ENCODE data around the gene EEA1.
"Not testable (repeated sequence)": the region's sequence is repeated elsewhere in the genome, so short reads cannot be mapped to it uniquely, and the experiment has no call there.

The EEA1 gene

GRCh38 chr12:92810370-92810769 lies 118.7 kb downstream of the EEA1 start:
- no peak for DNase-seq (ENCODE audit: low read depth in 1 of 2, low spot score in 1 of 2)

- no peak for DNase-seq (ENCODE audit: low read depth in 1 of 2, low spot score in 1 of 2)
Measured at GRCh38 chr12:92803903-92804302, 125.2 kb downstream of the EEA1 start.

DNA sequence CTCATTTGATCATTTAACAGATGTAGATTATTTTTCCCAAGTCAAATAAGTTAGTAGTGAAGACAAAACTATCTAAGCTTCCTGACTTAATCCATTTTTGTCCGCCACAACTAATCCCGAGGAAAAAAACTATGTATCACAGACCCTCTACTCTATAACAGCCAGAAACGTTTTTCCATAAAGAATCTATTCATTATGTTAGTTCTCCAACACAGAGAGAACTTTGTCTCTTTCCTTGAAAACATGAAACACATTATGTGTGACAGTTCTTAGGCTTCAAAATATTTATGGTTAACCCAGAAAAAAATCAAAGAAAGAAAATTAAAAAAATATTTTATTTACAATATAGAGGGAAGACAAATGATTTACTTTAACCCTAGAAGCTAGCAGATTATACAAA lies 126.2 kb downstream of the EEA1 start:
- DNase-seq (ENCODE audit: low read depth in 1 of 2, low spot score in 1 of 2): no peak

DNA sequence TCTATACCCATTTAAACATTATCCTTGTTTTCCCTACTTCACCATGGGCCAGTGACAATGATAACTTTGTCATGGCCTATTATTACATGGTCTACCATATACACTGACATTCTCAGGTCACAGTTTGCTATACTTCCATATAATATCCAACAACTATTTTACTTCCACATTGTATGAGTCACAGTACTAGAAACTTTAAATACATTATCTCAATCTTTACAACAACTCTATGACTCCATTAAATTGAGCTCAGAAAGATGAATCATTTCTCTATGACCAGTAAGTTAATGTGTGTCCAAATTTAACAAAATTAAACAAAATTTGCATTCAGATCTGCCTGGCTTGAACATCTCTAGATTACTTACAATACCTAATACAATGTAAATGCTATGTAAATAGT lies 132.4 kb downstream of the EEA1 start:
- DNase-seq (ENCODE audit: low read depth in 1 of 2, low spot score in 1 of 2): no peak

- no peak for DNase-seq (ENCODE audit: low read depth in 1 of 2, low spot score in 1 of 2)
Measured at GRCh38 chr12:92794814-92795213, 134.3 kb downstream of the EEA1 start.

DNA sequence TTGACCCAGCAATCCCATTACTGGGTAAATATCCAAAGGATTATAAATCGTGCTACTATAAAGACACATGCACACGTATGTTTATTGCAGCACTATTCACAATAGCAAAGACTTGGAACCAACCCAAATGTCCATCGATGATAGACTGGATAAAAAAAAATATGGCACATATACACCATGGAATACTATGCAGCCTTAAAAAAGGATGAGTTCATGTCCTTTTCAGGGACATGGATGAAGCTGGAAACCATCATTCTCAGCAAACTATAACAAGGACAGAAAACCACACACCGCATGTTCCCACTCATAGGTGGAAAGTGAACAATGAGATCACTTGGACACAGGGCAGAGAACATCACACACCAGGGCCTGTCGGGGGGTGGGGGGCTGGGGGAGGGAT lies 134.7 kb downstream of the EEA1 start:
- DNase-seq (ENCODE audit: low read depth in 1 of 2, low spot score in 1 of 2): not testable (repeated sequence)

GRCh38 chr12:92786045-92786444 lies 143.1 kb downstream of the EEA1 start:
- no peak for DNase-seq (ENCODE audit: low read depth in 1 of 2, low spot score in 1 of 2)

DNA sequence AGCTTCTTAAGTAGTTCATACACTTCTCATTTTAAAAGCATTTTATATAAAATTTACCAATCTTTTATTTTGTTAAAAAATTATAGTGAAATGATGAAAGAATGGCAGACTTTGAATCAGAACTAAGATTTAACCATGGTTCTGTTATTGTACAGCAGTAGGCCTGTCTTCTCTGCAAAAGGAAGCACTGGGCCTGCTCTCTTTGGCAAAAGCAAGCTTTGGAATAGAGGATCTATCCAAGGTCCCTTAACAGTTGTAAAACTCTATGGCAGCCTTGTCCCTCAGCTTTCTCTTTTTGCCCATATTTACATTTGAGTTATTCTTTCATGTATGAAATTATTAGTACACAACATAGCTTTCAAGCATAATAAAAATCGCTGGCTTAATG lies 143.5 kb downstream of the EEA1 start:
- DNase-seq (ENCODE audit: low read depth in 1 of 2, low spot score in 1 of 2): no peak

DNA sequence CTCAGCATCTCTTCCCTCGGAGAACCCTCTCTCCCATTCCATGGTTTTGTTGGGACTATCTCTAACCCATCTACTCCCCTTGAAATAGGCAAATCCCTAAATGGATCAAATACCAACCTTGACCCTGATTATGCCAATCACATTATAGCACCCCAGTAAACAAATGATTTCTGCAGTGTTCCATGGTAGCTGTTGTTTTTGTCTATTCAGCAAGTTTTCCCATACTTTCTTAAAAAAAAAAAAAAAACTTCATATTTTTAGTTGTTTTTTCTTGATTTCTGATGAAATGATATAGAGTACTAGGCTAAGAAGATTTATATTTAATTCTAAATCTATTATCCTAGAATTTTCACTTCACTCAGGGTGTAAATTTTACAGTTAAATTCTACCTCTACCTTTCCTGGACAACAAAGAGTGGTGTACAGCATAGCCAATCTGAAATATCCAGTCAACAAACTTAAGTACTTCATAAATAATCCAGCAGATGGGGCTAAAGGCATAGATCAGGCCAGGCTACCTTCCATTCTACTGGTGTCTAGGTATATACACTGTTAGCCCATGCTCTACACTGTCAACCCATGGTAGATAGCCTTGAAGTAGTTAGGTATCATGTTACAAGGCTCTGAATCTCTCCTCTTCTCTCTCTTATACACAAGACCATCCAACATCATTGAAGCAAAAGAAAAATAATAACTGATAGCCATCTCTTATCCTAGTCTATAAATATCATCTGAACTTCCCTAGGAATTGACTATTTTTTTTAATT lies 144.1 kb downstream of the EEA1 start:
- peak in 1 of 2 donors; percentile 33 for DNase-seq (ENCODE audit: low read depth in 1 of 2, low spot score in 1 of 2)

DNA sequence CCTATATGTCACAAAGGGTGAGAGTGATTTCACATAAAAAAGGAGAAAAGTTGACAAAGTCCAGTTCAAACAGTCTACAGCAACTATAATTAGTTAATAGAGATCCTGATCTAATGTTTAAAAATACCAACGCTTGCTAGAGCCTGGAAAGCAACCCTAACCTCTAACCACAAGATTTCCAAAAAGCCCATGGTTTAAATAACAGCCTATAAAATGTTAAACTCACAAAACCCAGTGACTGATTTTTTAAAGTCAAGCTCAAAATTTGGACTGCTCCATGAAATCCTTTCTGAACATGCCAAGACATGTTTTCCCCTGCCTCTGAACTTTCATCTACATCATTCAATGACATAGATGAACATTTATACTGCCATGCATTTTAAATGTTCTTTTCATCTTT lies 144.7 kb downstream of the EEA1 start:
- DNase-seq (ENCODE audit: low read depth in 1 of 2, low spot score in 1 of 2): no peak

- DNase-seq (ENCODE audit: low read depth in 1 of 2, low spot score in 1 of 2): no peak
Measured at GRCh38 chr12:92779902-92780301, 149.2 kb downstream of the EEA1 start.

DNA sequence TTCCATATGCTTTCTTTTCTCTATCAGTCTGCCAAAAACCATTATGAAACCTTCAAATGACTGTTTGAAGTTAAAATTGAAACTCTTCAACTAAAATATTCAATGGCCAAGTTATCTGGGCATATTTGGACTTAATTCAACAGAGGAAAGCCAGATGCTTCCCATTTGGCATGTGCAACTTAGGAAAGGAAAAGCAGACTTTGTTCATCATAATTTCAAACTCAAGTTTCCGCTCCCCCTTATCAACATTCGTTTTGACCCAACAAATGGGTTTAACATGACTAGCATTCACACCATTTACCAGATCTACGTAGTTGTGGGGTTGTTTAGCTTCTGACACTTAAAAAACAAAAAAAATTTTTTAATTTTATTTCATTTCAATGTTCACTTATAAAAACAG lies 150.6 kb downstream of the EEA1 start:
- DNase-seq (ENCODE audit: low read depth in 1 of 2, low spot score in 1 of 2): no peak

- no peak for DNase-seq (ENCODE audit: low read depth in 1 of 2, low spot score in 1 of 2)
Measured at GRCh38 chr12:92775416-92775815, 153.7 kb downstream of the EEA1 start.

- no peak for DNase-seq (ENCODE audit: low read depth in 1 of 2, low spot score in 1 of 2)
Measured at GRCh38 chr12:92771001-92771400, 158.1 kb downstream of the EEA1 start.

GRCh38 chr12:92769124-92769901 lies 159.8 kb downstream of the EEA1 start:
- DNase-seq (ENCODE audit: low read depth in 1 of 2, low spot score in 1 of 2): no peak

DNA sequence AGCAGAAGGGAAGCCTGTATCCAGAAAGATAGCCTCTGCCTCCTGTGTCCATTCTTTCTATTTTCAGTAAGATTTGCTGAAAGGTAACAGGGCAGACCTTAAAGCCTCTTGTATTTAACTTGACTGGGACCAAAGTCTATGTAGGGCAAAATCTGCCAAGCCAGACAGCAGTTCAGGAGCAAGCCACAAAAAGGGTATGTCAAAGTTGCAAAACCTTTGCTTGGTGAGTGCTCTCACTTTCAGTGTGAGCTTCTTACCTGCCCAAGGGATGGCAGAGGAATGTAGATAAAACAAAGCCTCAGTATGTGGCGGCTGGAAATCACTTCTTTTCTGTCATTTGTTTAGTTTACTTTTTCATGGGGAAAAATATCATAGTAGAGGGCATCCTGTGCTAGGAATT lies 163.2 kb downstream of the EEA1 start:
- DNase-seq (ENCODE audit: low read depth in 1 of 2, low spot score in 1 of 2): no peak

GRCh38 chr12:92764831-92765230 lies 164.3 kb downstream of the EEA1 start:
- DNase-seq (ENCODE audit: low read depth in 1 of 2, low spot score in 1 of 2): no peak

DNA sequence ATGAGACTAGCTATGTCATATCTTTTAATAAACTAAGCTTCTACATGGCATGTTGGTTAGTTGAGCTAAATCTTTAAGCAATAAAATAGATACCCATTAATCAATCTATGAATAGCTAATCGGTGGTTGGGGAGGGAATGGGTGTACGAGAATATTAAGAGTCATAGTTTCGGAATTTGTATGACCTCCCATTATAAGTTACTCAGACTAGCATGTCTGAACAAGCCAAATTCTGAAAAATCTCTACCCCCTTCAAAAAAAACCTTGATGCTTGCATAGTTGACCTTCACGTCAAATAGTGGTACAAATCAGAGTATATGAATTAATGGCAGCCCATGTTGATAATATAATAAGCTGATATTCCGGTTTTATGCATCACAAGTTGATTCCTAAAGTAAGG lies 166.3 kb downstream of the EEA1 start:
- DNase-seq (ENCODE audit: low read depth in 1 of 2, low spot score in 1 of 2): no peak

- DNase-seq (ENCODE audit: low read depth in 1 of 2, low spot score in 1 of 2): no peak
Measured at GRCh38 chr12:92759634-92760268, 169.3 kb downstream of the EEA1 start.

- DNase-seq (ENCODE audit: low read depth in 1 of 2, low spot score in 1 of 2): no peak
Measured at GRCh38 chr12:92757597-92758121, 171.4 kb downstream of the EEA1 start.

DNA sequence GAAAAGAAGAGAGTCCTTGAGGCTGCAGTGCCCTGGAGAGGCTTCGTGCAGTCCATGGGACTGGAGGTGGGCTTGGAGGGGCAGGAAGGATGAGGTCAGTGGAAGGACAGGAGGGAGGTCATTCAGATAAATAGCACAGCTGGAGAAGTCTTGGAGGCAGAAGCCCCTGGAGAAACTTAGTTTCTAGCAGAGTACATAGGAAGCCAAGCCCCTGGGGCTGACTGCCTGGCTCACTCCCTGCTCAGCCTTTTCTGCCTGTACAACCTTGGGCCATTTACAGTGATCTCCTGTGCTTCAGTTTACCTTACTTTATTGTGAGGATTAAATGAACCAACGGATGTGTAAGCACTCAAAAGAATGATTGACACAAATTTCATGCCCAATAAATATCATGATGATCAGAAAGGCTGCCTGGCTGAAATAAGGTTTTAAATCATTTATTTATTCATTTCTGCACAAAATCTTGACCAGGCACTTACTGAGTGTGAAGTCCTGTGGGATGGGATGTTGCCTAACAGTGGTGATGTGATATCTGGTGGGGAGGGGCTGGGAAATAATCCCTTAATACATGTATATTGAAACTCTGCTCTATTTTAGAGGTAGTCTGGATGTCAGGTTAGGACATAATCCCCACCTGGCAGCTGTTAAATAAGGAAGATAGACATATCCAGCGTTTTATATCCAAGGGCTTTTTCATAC lies 172.0 kb downstream of the EEA1 start:
- DNase-seq (ENCODE audit: low read depth in 1 of 2, low spot score in 1 of 2): no peak
